ENCODE measurements around the gene YAP1. TPM values are rescaled to one million over a fixed set of nuclear protein-coding genes. Genes with fewer than 3 reads are reported as not detected.

Gene YAP1
- total RNA-seq, 2 experiments from 2014 or later: not detected

GRCh38 chr11:102071497-102072472, 38.5 kb upstream of the YAP1 start:
- TF ChIP-seq CTCF (conservative IDR thresholded peaks at IDR 0.05; ENCODE audit: low read length) (no peak), EZH2phosphoT487 (IDR thresholded peaks at IDR 0.05; ENCODE audit: borderline replicate concordance, low read depth, low read length) (no peak)
- H3K9me3 ChIP-seq (ENCODE audit: low read length): 0 out of 2 replicates have a peak, but pooled peaks cover 8% of the 10 kb centered on the region
- H3K4me3 ChIP-seq (ENCODE audit: low read depth, low read length, poor library complexity, severe bottlenecking): no peak overlapping the region
- H3K4me1 ChIP-seq (ENCODE audit: insufficient read depth, low read length, poor library complexity, severe bottlenecking): no peaks in the 10 kb centered on the region
- H4K20me1 ChIP-seq (ENCODE audit: insufficient read depth, low read length): no peaks in the 10 kb centered on the region
- H2AFZ ChIP-seq (ENCODE audit: low read length): no peak overlapping the region
- no peak overlapping the region for H3K4me2 ChIP-seq (ENCODE audit: low read length)
- no peaks in the 10 kb centered on the region for H3K36me3 ChIP-seq (ENCODE audit: insufficient read depth, low read length)
- POLR2A ChIA-PET: interaction anchor here (0.6 kb wide), 1 partner anchor 86 kb away, joined by 6 read pairs; no protein-coding TSS in a partner anchor
- CTCF ChIA-PET (ENCODE audit: unreplicated experiment): no interaction called here
- no peak overlapping the region for H3K27ac ChIP-seq (ENCODE audit: low read depth, low read length, poor library complexity, severe bottlenecking)
- no TSS peak for BruUV-seq (replicated peaks)
- no peaks in the 10 kb centered on the region for H3K79me2 ChIP-seq (ENCODE audit: insufficient read depth, low read depth, low read length)
- DNase-seq (ENCODE audit: low spot score): no peak
- no peaks in the 10 kb centered on the region for H3K9me2 ChIP-seq (ENCODE audit: insufficient read depth, low read length)
- intact Hi-C loops (cut with micrococcal nuclease; ENCODE audit: unreplicated experiment): no loop called here

GRCh38 chr11:102073253-102073652, 37.0 kb upstream of the YAP1 start:
- no TSS peak for BruUV-seq (replicated peaks)

More at GRCh38 chr11:102073253-102073652, 37.0 kb upstream of the YAP1 start:
- no peaks in the 10 kb centered on the region for H3K79me2 ChIP-seq (ENCODE audit: insufficient read depth, low read depth, low read length)
- ChIA-PET CTCF (ENCODE audit: unreplicated experiment) (no interaction called here), POLR2A (no interaction called here)
- TF ChIP-seq CTCF (conservative IDR thresholded peaks at IDR 0.05; ENCODE audit: low read length) (no peak), EZH2phosphoT487 (IDR thresholded peaks at IDR 0.05; ENCODE audit: borderline replicate concordance, low read depth, low read length) (no peak)
- no peaks in the 10 kb centered on the region for H3K4me1 ChIP-seq (ENCODE audit: insufficient read depth, low read length, poor library complexity, severe bottlenecking)
- no peaks in the 10 kb centered on the region for H3K9me2 ChIP-seq (ENCODE audit: insufficient read depth, low read length)
- H3K27ac ChIP-seq (ENCODE audit: low read depth, low read length, poor library complexity, severe bottlenecking): no peak overlapping the region
- H3K36me3 ChIP-seq (ENCODE audit: insufficient read depth, low read length): no peaks in the 10 kb centered on the region
- no peak overlapping the region for H3K4me2 ChIP-seq (ENCODE audit: low read length)
- intact Hi-C loops (cut with micrococcal nuclease; ENCODE audit: unreplicated experiment): no loop called here
- no peak overlapping the region for H2AFZ ChIP-seq (ENCODE audit: low read length)
- H3K4me3 ChIP-seq (ENCODE audit: low read depth, low read length, poor library complexity, severe bottlenecking): no peak overlapping the region
- DNase-seq (ENCODE audit: low spot score): no peak
- no peaks in the 10 kb centered on the region for H4K20me1 ChIP-seq (ENCODE audit: insufficient read depth, low read length)
- H3K9me3 ChIP-seq (ENCODE audit: low read length): 0 out of 2 replicates have a peak, but pooled peaks cover 8% of the 10 kb centered on the region

All from OCI-LY7 (cell line).